Activated CD8-positive, alpha-beta T cell treated with anti-CD3 and anti-CD28 coated beads, Interleukin-2, amount 10 ng/mL, durations not matched to agents 7 days and 5 days (primary cell): ENCODE data around the gene NAT10. TPM values are rescaled to one million over a fixed set of nuclear protein-coding genes. Genes with fewer than 3 reads are reported as not detected.

Experiments
- ATAC-seq: fragments of 150-1000 bp; cut with Tn5 transposase; one replicate; pipeline ENCODE4 v1.10.0; 2021; ENCODE audit warnings: moderate library complexity
- CTCF ChIA-PET: fragments of 350-600 bp; sonication (Branson Sonifier 250); formaldehyde crosslinking; loops from one replicate; lab custom pipeline; 2021; ENCODE audit warnings: antibody characterized with exemption; lab: Charles Lee
- POLR2A ChIA-PET: fragments of 350-600 bp; sonication (Branson Sonifier 250); formaldehyde crosslinking; loops from one replicate; lab custom pipeline; 2021; ENCODE audit warnings: antibody characterized with exemption; lab: Charles Lee
- DNase-seq: peaks from one replicate; pipeline ENCODE4 v3.0.0-alpha.2; 2020
- H3K27ac Mint-ChIP-seq: one replicate; pipeline ENCODE4 v1.8.0; 2021; ENCODE audit warnings: mild to moderate bottlenecking, mixed read lengths
- H3K27me3 Mint-ChIP-seq: one replicate; pipeline ENCODE4 v1.8.0; 2021; ENCODE audit warnings: low read depth, mixed read lengths
- H3K36me3 Mint-ChIP-seq: one replicate; pipeline ENCODE4 v1.8.0; 2021; ENCODE audit warnings: low read depth, mixed read lengths
- H3K4me1 Mint-ChIP-seq: one replicate; pipeline ENCODE4 v1.8.0; 2021; ENCODE audit warnings: low read depth, mixed read lengths
- H3K4me3 Mint-ChIP-seq: one replicate; pipeline ENCODE4 v1.8.0; 2021; ENCODE audit warnings: mild to moderate bottlenecking, mixed read lengths
- H3K9me3 Mint-ChIP-seq: one replicate; pipeline ENCODE4 v1.8.0; 2022; ENCODE audit warnings: mixed read lengths; ENCODE audit not compliant: insufficient read depth
- total RNA-seq, 2 experiments: library from RNA; stranded (reverse); gene quantifications; one replicate each; pipeline ENCODE4 v1.2.3, GENCODE V29; 2021

The NAT10 gene
- total RNA-seq, 2 experiments from 2014 or later, result 76.9 to 78.7 TPM

DNA sequence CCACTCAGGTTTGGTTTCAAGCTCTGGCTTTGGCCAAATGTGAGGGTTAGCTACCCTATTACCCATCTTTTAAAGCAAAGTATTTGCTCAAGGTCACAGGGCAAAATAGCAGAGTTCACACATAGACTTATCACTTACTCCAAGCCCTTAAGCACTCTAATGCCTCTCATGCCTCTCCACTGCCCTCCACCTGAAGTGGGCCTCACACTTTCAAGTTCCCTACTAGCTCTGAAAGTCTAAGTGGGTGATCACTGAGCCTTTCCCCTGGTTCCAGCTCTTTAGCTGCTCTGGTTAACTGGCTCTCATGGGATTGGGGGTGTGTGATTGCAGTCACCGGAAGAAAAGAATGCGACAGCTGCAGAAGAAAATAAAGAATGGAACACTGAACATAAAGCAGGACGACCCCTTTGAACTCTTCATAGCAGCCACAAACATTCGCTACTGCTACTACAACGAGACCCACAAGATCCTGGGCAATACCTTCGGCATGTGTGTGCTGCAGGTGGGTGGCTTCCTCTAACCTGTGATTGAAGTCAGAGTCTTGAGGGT lies 6.4 kb downstream of the NAT10 start:
- Mint-ChIP-seq H3K27me3 (no peaks in the 10 kb centered on the region), H3K27ac (no peak overlapping the region), H3K4me3 (no peak overlapping the region), H3K36me3 (peaks cover 58% of the 10 kb centered on the region), H3K4me1 (peaks cover 22% of the 10 kb centered on the region), H3K9me3 (no peaks in the 10 kb centered on the region)
- CTCF ChIA-PET, result interaction anchor here (1.3 kb wide), 1 partner anchor 63 kb away, joined by 3 read pairs; no protein-coding TSS in a partner anchor
- no peak for ATAC-seq
- no peak for DNase-seq
- POLR2A ChIA-PET, result no interaction called here

- H3K9me3 Mint-ChIP-seq, result no peaks in the 10 kb centered on the region
- peaks cover 3% of the 10 kb centered on the region for H3K4me1 Mint-ChIP-seq
- H3K36me3 Mint-ChIP-seq, result peaks cover 67% of the 10 kb centered on the region
These were observed 8.6 kb downstream of the NAT10 start for GRCh38 chr11:34114014-34114413.

DNA sequence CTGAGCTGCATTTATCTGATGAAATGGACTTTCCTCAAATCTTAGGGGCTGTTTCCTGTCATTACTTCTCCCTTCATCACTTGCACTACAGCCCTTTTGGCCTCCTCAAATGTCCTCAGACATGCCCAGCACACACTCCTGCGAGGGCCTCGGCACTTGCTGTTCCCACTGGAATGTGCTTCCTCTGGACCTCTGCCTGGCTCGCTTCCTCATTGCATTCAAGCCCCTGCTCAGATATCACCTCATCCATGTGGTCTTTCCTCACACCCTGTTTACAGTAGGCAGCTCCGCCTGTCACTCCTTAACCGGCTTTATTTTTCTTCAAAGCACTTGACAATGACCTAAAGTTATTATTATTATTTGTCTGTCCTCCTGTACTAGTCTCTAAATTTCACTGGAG lies 9.0 kb downstream of the NAT10 start:
- no peaks in the 10 kb centered on the region for H3K4me1 Mint-ChIP-seq

More at GRCh38 chr11:34114014-34114413, 8.6 kb downstream of the NAT10 start:
- Mint-ChIP-seq H3K27me3 (no peaks in the 10 kb centered on the region), H3K27ac (no peak overlapping the region), H3K4me3 (no peak overlapping the region)
- POLR2A ChIA-PET, result interaction anchor here (1.0 kb wide), 1 partner anchor 9 kb away, joined by 3 read pairs; the partner anchor contains the start of gene NAT10
- ATAC-seq, result no peak
- no peak for DNase-seq
- CTCF ChIA-PET, result no interaction called here

GRCh38 chr11:34120651-34121050 lies 15.2 kb downstream of the NAT10 start:
- H3K9me3 Mint-ChIP-seq, result no peaks in the 10 kb centered on the region
- no peaks in the 10 kb centered on the region for H3K27me3 Mint-ChIP-seq
- ChIA-PET CTCF (no interaction called here), POLR2A (no interaction called here)
- H3K4me3 Mint-ChIP-seq, result no peak overlapping the region
- no peak overlapping the region for H3K27ac Mint-ChIP-seq
- ATAC-seq, result no peak
- H3K36me3 Mint-ChIP-seq, result peaks cover 65% of the 10 kb centered on the region
- no peaks in the 10 kb centered on the region for H3K4me1 Mint-ChIP-seq
- no peak for DNase-seq

More for the DNA sequence above, 9.0 kb downstream of the NAT10 start:
- POLR2A ChIA-PET, result no interaction called here
- H3K9me3 Mint-ChIP-seq, result no peaks in the 10 kb centered on the region
- DNase-seq, result no peak
- peaks cover 65% of the 10 kb centered on the region for H3K36me3 Mint-ChIP-seq
- no peak overlapping the region for H3K4me3 Mint-ChIP-seq
- H3K27me3 Mint-ChIP-seq, result no peaks in the 10 kb centered on the region
- CTCF ChIA-PET, result interaction anchor here (1.6 kb wide), 1 partner anchor 12 kb away, joined by 4 read pairs; no protein-coding TSS in a partner anchor
- no peak for ATAC-seq
- no peak overlapping the region for H3K27ac Mint-ChIP-seq

DNA sequence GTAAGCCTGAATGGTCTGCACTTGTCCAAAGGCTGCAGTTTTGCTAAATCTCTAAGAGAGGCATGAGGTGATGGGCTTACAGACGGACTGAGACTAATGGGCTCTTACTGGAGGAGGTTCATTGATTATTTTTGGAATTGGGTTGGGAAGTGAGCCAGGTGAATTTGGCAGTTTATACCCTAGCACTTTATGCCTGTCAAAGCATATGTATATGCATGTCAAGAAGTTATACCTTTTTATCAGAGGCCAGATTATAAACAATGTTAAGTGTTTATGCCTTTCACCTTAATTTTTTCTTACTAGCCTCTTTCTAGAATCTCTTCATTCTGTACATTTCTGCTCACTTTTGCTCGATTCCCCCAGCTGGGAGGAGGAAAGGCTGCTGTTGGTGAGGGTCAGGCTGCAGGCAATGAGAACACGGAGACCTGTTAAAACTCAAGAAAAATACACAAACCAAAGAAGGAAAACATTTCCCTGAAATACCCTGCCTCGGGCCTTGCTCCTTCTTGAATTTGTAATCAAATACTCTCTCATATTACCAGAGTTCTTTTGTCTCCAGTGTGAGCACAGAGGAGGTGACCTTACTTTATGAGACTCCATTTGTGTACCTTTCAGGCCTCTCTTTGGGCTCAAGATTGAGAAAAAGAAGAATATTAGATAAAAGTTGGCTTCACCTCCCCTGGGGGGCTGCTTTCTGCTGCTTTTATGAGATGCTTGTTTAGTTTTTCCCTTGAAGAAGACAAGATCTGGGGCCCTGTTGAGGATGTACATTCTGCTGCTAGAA lies 19.6 kb downstream of the NAT10 start:
- no peak for ATAC-seq
- no peaks in the 10 kb centered on the region for H3K27me3 Mint-ChIP-seq
- POLR2A ChIA-PET, result no interaction called here

GRCh38 chr11:34126959-34127848 lies 21.8 kb downstream of the NAT10 start:
- Mint-ChIP-seq H3K4me1 (no peaks in the 10 kb centered on the region), H3K4me3 (no peak overlapping the region), H3K36me3 (peaks cover 69% of the 10 kb centered on the region), H3K27me3 (no peaks in the 10 kb centered on the region), H3K27ac (no peak overlapping the region), H3K9me3 (no peaks in the 10 kb centered on the region)
- CTCF ChIA-PET, result interaction anchor here (0.6 to 1.4 kb wide), 2 partner anchors 12 to 31 kb away, joined by 3 to 4 read pairs; no protein-coding TSS in a partner anchor
- POLR2A ChIA-PET, result no interaction called here
- ATAC-seq (no peak), DNase-seq (no peak)

More for the DNA sequence above, 19.6 kb downstream of the NAT10 start:
- no peak overlapping the region for H3K4me3 Mint-ChIP-seq
- peak overlapping the region; percentile 47 for H3K27ac Mint-ChIP-seq
- H3K36me3 Mint-ChIP-seq, result peaks cover 66% of the 10 kb centered on the region
- H3K9me3 Mint-ChIP-seq, result no peaks in the 10 kb centered on the region
- CTCF ChIA-PET, result no interaction called here
- no peaks in the 10 kb centered on the region for H3K4me1 Mint-ChIP-seq
- no peak for DNase-seq

DNA sequence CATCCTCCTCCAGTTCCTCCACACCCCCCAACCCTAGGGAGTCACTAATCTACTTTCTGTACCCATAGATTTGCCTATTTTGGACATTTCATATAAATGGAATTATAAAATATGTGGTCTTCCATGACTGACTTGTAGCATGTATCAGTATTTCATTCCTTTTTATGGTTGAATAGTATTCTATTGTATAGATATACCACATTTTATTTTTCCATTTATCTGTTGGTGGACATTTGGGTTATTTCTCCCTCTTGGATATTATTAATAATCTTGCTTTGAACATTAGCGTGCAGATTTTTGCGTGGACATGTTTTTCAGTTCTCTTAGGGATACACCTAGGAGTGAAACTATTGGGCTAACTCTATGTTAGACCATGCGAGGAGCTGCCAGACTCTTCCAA lies 23.4 kb downstream of the NAT10 start:
- H3K27ac Mint-ChIP-seq, result no peak overlapping the region
- no peak for ATAC-seq
- H3K4me1 Mint-ChIP-seq, result no peaks in the 10 kb centered on the region
- POLR2A ChIA-PET, result no interaction called here
- peaks cover 66% of the 10 kb centered on the region for H3K36me3 Mint-ChIP-seq
- H3K27me3 Mint-ChIP-seq, result no peaks in the 10 kb centered on the region
- CTCF ChIA-PET, result no interaction called here
- no peak for DNase-seq
- no peak overlapping the region for H3K4me3 Mint-ChIP-seq
- no peaks in the 10 kb centered on the region for H3K9me3 Mint-ChIP-seq

GRCh38 chr11:34132261-34132965 lies 27.0 kb downstream of the NAT10 start:
- CTCF ChIA-PET, result interaction anchor here (1.2 kb wide), 1 partner anchor 42 kb away, joined by 3 read pairs; no protein-coding TSS in a partner anchor
- H3K9me3 Mint-ChIP-seq, result no peaks in the 10 kb centered on the region

GRCh38 chr11:34134765-34135164 lies 29.3 kb downstream of the NAT10 start:
- Mint-ChIP-seq H3K27me3 (no peaks in the 10 kb centered on the region), H3K27ac (no peak overlapping the region), H3K4me1 (no peaks in the 10 kb centered on the region), H3K9me3 (no peaks in the 10 kb centered on the region), H3K36me3 (peaks cover 58% of the 10 kb centered on the region), H3K4me3 (no peak overlapping the region)
- ChIA-PET POLR2A (no interaction called here), CTCF (interaction anchor here (1.2 kb wide), 1 partner anchor 39 kb away, joined by 3 read pairs; no protein-coding TSS in a partner anchor)
- DNase-seq, result no peak
- ATAC-seq, result no peak

More at GRCh38 chr11:34132261-34132965, 27.0 kb downstream of the NAT10 start:
- DNase-seq (no peak), ATAC-seq (no peak)
- no peaks in the 10 kb centered on the region for H3K27me3 Mint-ChIP-seq
- no peak overlapping the region for H3K27ac Mint-ChIP-seq
- peaks cover 53% of the 10 kb centered on the region for H3K36me3 Mint-ChIP-seq
- POLR2A ChIA-PET, result interaction anchor here (1.0 to 1.9 kb wide), 2 partner anchors 10 to 27 kb away, joined by 4 read pairs; partner anchors contain the start of gene NAT10
- no peaks in the 10 kb centered on the region for H3K4me1 Mint-ChIP-seq
- H3K4me3 Mint-ChIP-seq, result no peak overlapping the region

DNA sequence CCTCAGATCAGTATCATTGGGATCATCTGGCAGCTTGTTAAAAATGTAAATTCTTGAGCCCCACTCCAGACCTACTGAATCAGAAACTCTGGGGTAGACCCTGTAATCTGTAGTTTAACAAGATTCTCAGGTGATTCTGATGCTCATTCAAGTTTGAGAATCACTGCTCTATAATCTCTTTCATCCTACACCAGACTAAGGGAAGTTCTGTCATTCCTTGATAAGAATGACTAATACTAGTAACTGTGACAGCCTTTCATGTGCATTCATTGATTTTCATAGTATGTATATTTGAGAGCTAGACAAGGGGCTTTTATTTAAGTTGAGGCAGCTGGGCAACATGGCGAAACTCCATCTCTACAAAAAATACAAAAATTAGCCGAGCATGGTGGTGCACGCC lies 30.0 kb downstream of the NAT10 start:
- H3K9me3 Mint-ChIP-seq, result no peaks in the 10 kb centered on the region
- ATAC-seq (no peak), DNase-seq (no peak)
- no peak overlapping the region for H3K4me3 Mint-ChIP-seq
- H3K4me1 Mint-ChIP-seq, result no peaks in the 10 kb centered on the region
- ChIA-PET CTCF (interaction anchor here (0.7 to 1.2 kb wide), 3 partner anchors 11 to 222 kb away, joined by 3 to 5 read pairs (median 3); partner anchors contain the start of gene ABTB2), POLR2A (no interaction called here)
- H3K27ac Mint-ChIP-seq, result peak overlapping the region; percentile 26
- H3K36me3 Mint-ChIP-seq, result peaks cover 55% of the 10 kb centered on the region
- no peaks in the 10 kb centered on the region for H3K27me3 Mint-ChIP-seq

DNA sequence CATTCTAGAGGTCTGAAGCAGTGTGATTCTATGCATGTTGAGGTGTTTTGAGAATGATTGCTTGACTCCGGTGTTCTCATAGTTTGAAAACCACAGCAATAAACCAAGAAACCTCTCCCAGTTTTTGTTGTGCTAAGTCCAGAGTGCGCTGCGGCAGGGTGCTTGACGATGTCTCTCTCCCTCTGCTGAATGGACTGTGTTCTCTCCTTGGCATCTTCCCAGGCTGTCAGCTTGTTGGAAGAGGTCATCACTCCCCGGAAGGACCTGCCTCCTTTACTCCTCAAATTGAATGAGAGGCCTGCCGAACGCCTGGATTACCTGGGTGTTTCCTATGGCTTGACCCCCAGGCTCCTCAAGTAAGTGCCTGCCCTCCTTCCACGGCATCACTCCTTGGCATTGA lies 31.0 kb downstream of the NAT10 start:
- Mint-ChIP-seq H3K9me3 (no peaks in the 10 kb centered on the region), H3K4me3 (no peak overlapping the region), H3K27me3 (no peaks in the 10 kb centered on the region), H3K36me3 (peaks cover 59% of the 10 kb centered on the region), H3K4me1 (no peaks in the 10 kb centered on the region), H3K27ac (no peak overlapping the region)
- ChIA-PET CTCF (interaction anchor here (0.7 to 1.3 kb wide), 3 partner anchors 10 to 221 kb away, joined by 3 to 5 read pairs (median 3); partner anchors contain the start of gene ABTB2), POLR2A (no interaction called here)
- no peak for DNase-seq
- ATAC-seq, result no peak
